OCI-LY7 (cell line): ENCODE results near the gene AGBL1.

Experiments used
- CTCF ChIP-seq: fragments of 200-600 bp; sonication (generic); conservative IDR thresholded peaks from 2 replicates; pipeline ENCODE4 v1.5.1; 2014; ENCODE audit warnings: mild to moderate bottlenecking, antibody characterized with exemption, low read length, moderate library complexity, mixed read lengths
- EZH2phosphoT487 ChIP-seq: fragments of 200-600 bp; sonication (generic); IDR thresholded peaks from 2 replicates; pipeline ENCODE4 v1.6.1; 2018; ENCODE audit warnings: low read depth, borderline replicate concordance, mild to moderate bottlenecking, mixed run types, antibody characterized with exemption, low read length, moderate library complexity, mixed read lengths

GRCh38 chr15:86080302-86080701 lies 631 bp downstream of the AGBL1 start:
- no peak for TF ChIP-seq CTCF
- TF ChIP-seq EZH2phosphoT487, result no peak
